Common myeloid progenitor, CD34-positive (primary cell): ENCODE data around the gene RAD51.

Source experiments
- CTCF ChIA-PET: fragments of 350-600 bp; sonication (Branson Sonifier 250); formaldehyde crosslinking; loops from one replicate; lab custom pipeline; 2021; ENCODE audit warnings: antibody characterized with exemption; lab: Charles Lee
- POLR2A ChIA-PET: fragments of 350-600 bp; sonication (Branson Sonifier 250); formaldehyde crosslinking; loops from one replicate; lab custom pipeline; 2021; ENCODE audit warnings: antibody characterized with exemption; lab: Charles Lee
- DNase-seq, 3 donors: peaks; one replicate each; pipeline versions ENCODE4 v3.0.0 to v3.0.0-alpha.2; 2013
- H3K27ac ChIP-seq, 2 experiments: 1 replicate in 1 of 2; 2 replicates in 1 of 2; pipeline ENCODE4 v1.7.0; 2013; ENCODE audit warnings: inconsistent platforms in 2 of 2, low read length in 2 of 2, mild to moderate bottlenecking in 2 of 2, low read depth in 1 of 2, moderate library complexity in 1 of 2; ENCODE audit not compliant: severe bottlenecking in 2 of 2, insufficient read depth in 1 of 2, poor library complexity in 1 of 2
- H3K27me3 ChIP-seq, 5 experiments: replicated peaks in 2 of 5; 1 replicate in 3 of 5; 2 replicates in 2 of 5; pipeline versions ENCODE4 v1.6.1 to v1.7.0; 2013; ENCODE audit warnings: low read length in 4 of 5, mild to moderate bottlenecking in 2 of 5, moderate library complexity in 2 of 5, inconsistent platforms in 1 of 5; ENCODE audit not compliant: insufficient read depth in 5 of 5, control insufficient read depth in 4 of 5
- H3K36me3 ChIP-seq, 4 experiments: 1 replicate in 2 of 4; 2 replicates in 2 of 4; pipeline versions ENCODE4 v1.6.1 to v1.7.0; 2013; ENCODE audit warnings: low read length in 3 of 4, control low read depth in 1 of 4, mild to moderate bottlenecking in 1 of 4; ENCODE audit not compliant: control insufficient read depth in 4 of 4, insufficient read depth in 4 of 4
- H3K4me1 ChIP-seq, 4 experiments: 1 replicate in 3 of 4; 2 replicates in 1 of 4; pipeline versions ENCODE4 v1.6.1 to v1.7.1; 2013; ENCODE audit warnings: low read length in 3 of 4, mild to moderate bottlenecking in 3 of 4, control low read depth in 1 of 4, inconsistent platforms in 1 of 4, moderate library complexity in 1 of 4; ENCODE audit not compliant: control insufficient read depth in 4 of 4, insufficient read depth in 4 of 4; ENCODE audit errors: control extremely low read depth in 1 of 4
- H3K4me3 ChIP-seq, 7 experiments: 1 replicate in 4 of 7; 2 replicates in 3 of 7; pipeline versions ENCODE4 v1.5.1 to v1.7.0; 2013; ENCODE audit warnings: mild to moderate bottlenecking in 7 of 7, low read length in 6 of 7, moderate library complexity in 6 of 7, inconsistent platforms in 2 of 7, low read depth in 2 of 7, control low read depth in 1 of 7; ENCODE audit not compliant: insufficient read depth in 4 of 7, control insufficient read depth in 1 of 7; ENCODE audit errors: extremely low read depth in 1 of 7
- H3K9me3 ChIP-seq, 5 experiments: 1 replicate in 4 of 5; 2 replicates in 1 of 5; pipeline versions ENCODE4 v1.6.1 to v1.7.1; 2013; ENCODE audit warnings: low read length in 4 of 5, mild to moderate bottlenecking in 2 of 5, inconsistent platforms in 1 of 5, low read depth in 1 of 5, moderate library complexity in 1 of 5; ENCODE audit not compliant: control insufficient read depth in 4 of 5, insufficient read depth in 2 of 5; ENCODE audit errors: control extremely low read depth in 1 of 5
- WGBS: methylation state at CpG from one replicate; pipeline ENCODE4 v1.1.5; 2013; ENCODE audit not compliant: insufficient coverage; 5-methylcytosine and 5-hydroxymethylcytosine counted together

The RAD51 gene

DNA sequence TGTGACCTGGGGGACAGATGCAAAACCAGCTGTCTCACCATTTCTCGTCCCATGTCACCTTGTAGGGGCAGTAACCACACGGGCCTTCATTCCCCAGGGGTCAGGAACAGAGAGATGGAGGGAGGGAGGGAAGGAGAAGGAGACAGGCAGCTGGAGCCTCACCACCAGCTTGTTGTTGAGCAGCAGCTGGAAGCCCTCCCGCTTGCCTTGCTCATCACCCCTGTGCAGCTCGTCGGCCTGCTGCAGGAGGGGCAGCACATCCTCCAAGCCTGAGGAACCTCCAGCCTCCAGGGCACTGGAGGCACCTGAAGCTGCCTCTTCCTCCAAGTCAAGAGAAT is 49.8 kb downstream of the RAD51 start:
- no peak for DNase-seq
- Histone ChIP-seq H3K4me3 (no peak overlapping the region), H3K36me3 (peaks cover 8 to 68% (median 50%) of the 10 kb centered on the region in 4 experiments), H3K27ac (no peak overlapping the region), H3K27me3 (no peaks in the 10 kb centered on the region), H3K9me3 (no peaks in the 10 kb centered on the region), H3K4me1 (peaks cover 0 to 35% (median 32%) of the 10 kb centered on the region in 4 experiments)
- ChIA-PET POLR2A (interaction anchor here (0.6 kb wide), 1 partner anchor 355 kb away, joined by 4 read pairs; no protein-coding TSS in a partner anchor), CTCF (interaction anchor here (0.6 to 13.4 kb wide), 11 partner anchors 9 to 150 kb away, joined by 3 to 204 read pairs (median 4); partner anchors contain the start of genes C15orf62, RAD51 and VPS18)
- WGBS = 90% methylated on average over 5 of the region's 5 CpGs

DNA sequence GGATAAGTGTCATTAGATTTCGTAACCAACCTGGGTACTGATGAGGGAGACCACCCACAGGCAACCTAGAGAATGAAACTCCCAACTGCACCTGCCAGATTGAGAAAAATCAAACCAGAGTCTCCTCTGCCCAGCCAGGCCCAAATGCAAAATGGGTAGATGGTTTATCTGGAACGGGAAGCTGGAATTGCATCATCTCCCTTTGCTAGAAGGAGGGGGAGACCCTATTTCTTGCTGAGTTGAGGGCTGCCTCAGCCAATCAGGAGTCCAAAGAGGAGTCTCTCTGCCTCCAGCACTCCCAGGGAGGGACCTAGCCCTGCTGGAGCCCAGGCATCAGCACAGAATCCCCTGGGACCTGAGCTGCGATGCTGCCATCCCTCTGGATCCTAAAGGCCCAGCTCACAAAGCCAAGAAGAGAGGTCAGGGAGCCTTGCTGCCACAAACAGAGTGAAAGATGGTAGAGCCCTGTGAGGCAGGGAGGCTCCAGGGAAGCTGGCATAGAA is 52.0 kb downstream of the RAD51 start:
- Histone ChIP-seq H3K36me3 (peaks cover 8 to 77% (median 53%) of the 10 kb centered on the region in 4 experiments), H3K9me3 (no peaks in the 10 kb centered on the region), H3K4me3 (no peak overlapping the region), H3K27ac (peak overlapping the region in 1 of 2 experiments; percentile 27), H3K27me3 (no peaks in the 10 kb centered on the region), H3K4me1 (peaks cover 0 to 35% (median 32%) of the 10 kb centered on the region in 4 experiments)
- WGBS = 87% methylated on average over 2 of the region's 3 CpGs
- DNase-seq = no peak
- ChIA-PET CTCF (interaction anchor here (0.7 to 13.4 kb wide), 10 partner anchors 10 to 145 kb away, joined by 3 to 204 read pairs (median 4); partner anchors contain the start of gene C15orf62), POLR2A (no interaction called here)

DNA sequence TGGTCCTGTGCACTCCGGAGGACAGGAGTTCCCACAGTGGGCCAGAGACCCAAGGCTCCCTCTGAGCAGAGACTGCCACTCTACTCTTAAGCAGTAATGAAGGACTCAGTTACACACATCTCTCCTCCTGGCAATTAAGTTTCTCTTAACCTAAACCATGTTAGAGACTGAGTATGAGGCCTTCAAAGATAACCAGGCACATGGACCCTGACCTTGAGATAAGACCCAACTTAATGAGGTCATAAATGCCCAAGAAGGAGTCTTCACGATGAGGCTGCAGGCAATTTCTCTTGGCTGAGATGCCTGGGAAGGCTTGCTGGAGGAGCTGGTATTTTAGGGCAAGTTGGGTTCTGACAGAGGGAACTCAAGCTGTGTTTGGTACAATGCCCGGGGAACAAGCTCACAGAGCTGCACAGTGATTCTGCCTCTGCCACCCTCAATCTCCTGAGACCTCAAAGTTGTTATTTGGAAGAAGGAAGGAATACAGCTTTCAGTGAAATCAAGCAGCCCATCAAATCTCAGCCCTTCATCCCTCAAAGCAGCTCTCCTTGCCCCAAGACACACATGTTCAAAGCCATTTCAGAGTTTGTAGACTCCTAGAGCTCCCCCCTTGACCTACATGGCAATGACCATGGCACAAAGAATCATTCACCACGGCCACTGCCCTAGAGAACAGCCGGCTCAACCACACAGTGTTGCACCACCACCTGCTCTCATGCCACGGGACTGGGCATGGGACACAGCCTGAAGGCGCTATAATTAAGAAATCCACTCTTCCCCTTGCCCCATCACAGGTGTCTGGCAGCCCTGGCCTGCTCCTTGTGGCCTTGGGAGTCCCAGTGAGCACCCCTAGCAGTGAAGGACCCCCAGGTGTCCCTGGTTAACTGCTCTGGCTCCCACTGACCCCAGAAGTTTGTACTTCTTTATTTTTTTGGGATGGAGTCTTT is 53.0 kb downstream of the RAD51 start:
- WGBS = 95% methylated on average over 6 of the region's 7 CpGs
- H3K4me3 ChIP-seq = no peak overlapping the region
- peaks cover 7 to 75% (median 48%) of the 10 kb centered on the region in 4 experiments for H3K36me3 ChIP-seq
- CTCF ChIA-PET = interaction anchor here (0.8 to 13.4 kb wide), 10 partner anchors 8 to 45 kb away, joined by 3 to 204 read pairs (median 3); partner anchors contain the start of gene C15orf62
- no peaks in the 10 kb centered on the region for H3K9me3 ChIP-seq
- peaks cover 0 to 37% (median 34%) of the 10 kb centered on the region in 4 experiments for H3K4me1 ChIP-seq
- no peaks in the 10 kb centered on the region for H3K27me3 ChIP-seq
- peak overlapping the region in 1 of 2 experiments; percentile 27 for H3K27ac ChIP-seq
- DNase-seq = no peak
- POLR2A ChIA-PET = no interaction called here

DNA sequence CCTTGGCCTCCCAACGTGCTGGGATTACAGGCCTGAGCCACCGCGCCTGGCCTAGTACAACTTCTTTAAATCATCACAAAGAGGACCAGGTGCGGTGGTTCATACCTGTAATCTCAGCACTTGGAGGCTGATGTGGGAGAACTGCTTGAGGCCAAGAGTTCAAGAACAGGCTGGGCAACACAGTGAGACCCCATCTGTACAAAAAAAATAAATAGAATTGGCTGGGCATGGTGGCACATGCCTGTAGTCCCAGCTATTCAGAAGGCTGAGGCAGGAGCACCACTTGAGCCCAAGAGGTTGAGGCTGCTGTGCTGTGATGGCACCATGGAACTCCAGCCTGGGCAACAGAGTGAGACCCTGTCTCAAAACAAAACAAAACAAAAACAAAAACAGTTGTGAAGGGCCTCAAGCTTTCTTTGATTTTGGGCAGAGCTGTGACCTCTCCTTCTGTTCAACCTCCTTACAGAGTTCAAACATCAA is 54.2 kb downstream of the RAD51 start:
- no peaks in the 10 kb centered on the region for H3K9me3 ChIP-seq
- WGBS = 100% methylated on average over 2 of the region's 4 CpGs
- no peak overlapping the region for H3K4me3 ChIP-seq
- H3K27me3 ChIP-seq = no peaks in the 10 kb centered on the region
- peaks cover 7 to 65% (median 41%) of the 10 kb centered on the region in 4 experiments for H3K36me3 ChIP-seq
- no peak overlapping the region for H3K27ac ChIP-seq
- ChIA-PET CTCF (interaction anchor here (0.6 to 13.4 kb wide), 6 partner anchors 9 to 1805 kb away, joined by 3 to 204 read pairs (median 4); partner anchors contain the start of gene C15orf62), POLR2A (no interaction called here)
- H3K4me1 ChIP-seq = peaks cover 0 to 43% (median 35%) of the 10 kb centered on the region in 4 experiments
- DNase-seq = no peak

DNA sequence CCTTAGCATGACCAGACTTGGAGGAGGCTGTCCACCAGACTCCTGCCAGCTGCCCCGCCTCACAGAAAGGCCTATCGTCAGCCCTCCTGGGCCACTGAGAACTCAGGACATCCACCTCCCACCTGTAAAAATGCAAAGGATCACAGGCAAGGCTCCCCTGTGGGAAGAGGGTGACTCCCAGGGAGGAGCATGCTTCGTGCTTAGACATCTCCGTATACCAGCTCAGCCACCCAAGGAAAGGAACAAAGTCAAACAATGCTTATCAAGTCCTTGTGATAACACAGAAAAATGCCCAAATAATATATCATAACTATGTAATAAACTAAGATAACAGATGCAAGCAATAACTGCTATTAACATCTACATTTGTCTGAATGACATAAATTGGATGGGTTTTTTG is 55.9 kb downstream of the RAD51 start:
- no peak overlapping the region for H3K4me3 ChIP-seq
- H3K27me3 ChIP-seq = no peaks in the 10 kb centered on the region
- peaks cover 2 to 51% (median 35%) of the 10 kb centered on the region in 4 experiments for H3K36me3 ChIP-seq
- no peak for DNase-seq
- no peak overlapping the region for H3K27ac ChIP-seq
- 100% methylated on average over 3 of the region's 4 CpGs for WGBS
- POLR2A ChIA-PET = no interaction called here
- CTCF ChIA-PET = interaction anchor here (1.2 to 13.4 kb wide), 8 partner anchors 10 to 106 kb away, joined by 3 to 204 read pairs (median 4); partner anchors contain the start of genes C15orf62 and GCHFR
- H3K9me3 ChIP-seq = no peaks in the 10 kb centered on the region
- H3K4me1 ChIP-seq = peaks cover 0 to 37% (median 27%) of the 10 kb centered on the region in 4 experiments

DNA sequence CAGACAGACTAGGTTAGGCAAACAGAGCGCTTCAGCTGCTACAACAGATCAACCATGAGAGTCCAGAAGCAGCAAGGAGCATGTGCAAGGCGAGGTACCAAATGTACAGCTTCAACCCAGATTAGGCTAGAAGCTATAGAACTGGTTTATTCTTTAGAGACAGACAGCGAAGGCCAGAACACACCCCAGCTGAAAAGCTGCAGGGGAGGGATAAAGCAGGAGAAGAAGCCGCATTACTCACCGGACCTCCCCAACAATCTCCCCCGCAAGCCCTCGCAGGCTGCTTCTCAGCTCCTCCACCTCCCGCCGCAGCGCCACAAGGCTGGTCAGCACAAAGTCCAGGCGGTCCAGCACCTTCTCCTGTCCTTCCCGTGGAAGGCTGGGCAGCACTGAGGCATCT is 56.8 kb downstream of the RAD51 start:
- POLR2A ChIA-PET = no interaction called here
- CTCF ChIA-PET = interaction anchor here (1.1 to 13.4 kb wide), 6 partner anchors 10 to 142 kb away, joined by 3 to 204 read pairs (median 4); partner anchors contain the start of genes C15orf62, GCHFR and VPS18
- H3K27me3 ChIP-seq = no peaks in the 10 kb centered on the region
- peaks cover 0 to 38% (median 30%) of the 10 kb centered on the region in 4 experiments for H3K4me1 ChIP-seq
- H3K27ac ChIP-seq = no peak overlapping the region
- DNase-seq = no peak
- no peaks in the 10 kb centered on the region for H3K9me3 ChIP-seq
- over 99% methylated on average over 12 of the region's 12 CpGs for WGBS
- H3K4me3 ChIP-seq = no peak overlapping the region
- peaks cover 2 to 50% (median 35%) of the 10 kb centered on the region in 4 experiments for H3K36me3 ChIP-seq
